Activated CD4-positive, alpha-beta memory T cell treated with anti-CD3 and anti-CD28 coated beads for 36 hours (primary cell): Measurements from ENCODE around the gene RHOB. TPM values are rescaled to one million over a fixed set of nuclear protein-coding genes. Genes with fewer than 3 reads are reported as not detected.

Experiments
- CTCF ChIA-PET: fragments of 350-600 bp; sonication (Branson Sonifier 250); formaldehyde crosslinking; loops from one replicate; lab custom pipeline; 2021; ENCODE audit warnings: antibody characterized with exemption, inconsistent platforms; lab: Charles Lee
- POLR2A ChIA-PET: fragments of 350-600 bp; sonication (Branson Sonifier 250); formaldehyde crosslinking; loops from one replicate; lab custom pipeline; 2021; ENCODE audit warnings: antibody characterized with exemption; lab: Charles Lee
- DNase-seq: peaks from one replicate; pipeline ENCODE4 v3.0.0-alpha.2; 2020
- H3K27ac Mint-ChIP-seq: one replicate; pipeline ENCODE4 v1.8.0; 2021; ENCODE audit warnings: mixed read lengths
- H3K27me3 Mint-ChIP-seq: one replicate; pipeline ENCODE4 v1.8.0; 2021; ENCODE audit warnings: mixed read lengths
- H3K36me3 Mint-ChIP-seq: one replicate; pipeline ENCODE4 v1.8.0; 2021; ENCODE audit warnings: mixed read lengths
- H3K4me1 Mint-ChIP-seq: one replicate; pipeline ENCODE4 v1.8.0; 2021; ENCODE audit warnings: low read depth, mixed read lengths
- H3K4me3 Mint-ChIP-seq: one replicate; pipeline ENCODE4 v1.8.0; 2021; ENCODE audit warnings: mild to moderate bottlenecking, mixed read lengths
- H3K9me3 Mint-ChIP-seq: one replicate; pipeline ENCODE4 v1.8.0; 2021; ENCODE audit warnings: mixed read lengths
- intact Hi-C: fragments of 100-400 bp; cut with micrococcal nuclease; formaldehyde crosslinking; loops from one replicate; pipeline ENCODE4 v1.15.1; 2023
- total RNA-seq, 2 experiments: library from RNA; stranded (reverse); gene quantifications; one replicate each; pipeline ENCODE4 v1.2.3, GENCODE V29; 2021

Gene RHOB
- total RNA-seq, 2 experiments from 2014 or later: 31.6 to 33.6 TPM

GRCh38 chr2:20482725-20483124 lies 35.9 kb downstream of the RHOB start:
- Mint-ChIP-seq H3K27ac (no peak overlapping the region), H3K27me3 (peaks cover 2% of the 10 kb centered on the region), H3K4me1 (no peaks in the 10 kb centered on the region), H3K4me3 (no peak overlapping the region), H3K36me3 (no peaks in the 10 kb centered on the region), H3K9me3 (peaks cover 3% of the 10 kb centered on the region)
- POLR2A ChIA-PET: no interaction called here
- intact Hi-C loops: no loop called here
- CTCF ChIA-PET: no interaction called here
- no peak for DNase-seq

DNA sequence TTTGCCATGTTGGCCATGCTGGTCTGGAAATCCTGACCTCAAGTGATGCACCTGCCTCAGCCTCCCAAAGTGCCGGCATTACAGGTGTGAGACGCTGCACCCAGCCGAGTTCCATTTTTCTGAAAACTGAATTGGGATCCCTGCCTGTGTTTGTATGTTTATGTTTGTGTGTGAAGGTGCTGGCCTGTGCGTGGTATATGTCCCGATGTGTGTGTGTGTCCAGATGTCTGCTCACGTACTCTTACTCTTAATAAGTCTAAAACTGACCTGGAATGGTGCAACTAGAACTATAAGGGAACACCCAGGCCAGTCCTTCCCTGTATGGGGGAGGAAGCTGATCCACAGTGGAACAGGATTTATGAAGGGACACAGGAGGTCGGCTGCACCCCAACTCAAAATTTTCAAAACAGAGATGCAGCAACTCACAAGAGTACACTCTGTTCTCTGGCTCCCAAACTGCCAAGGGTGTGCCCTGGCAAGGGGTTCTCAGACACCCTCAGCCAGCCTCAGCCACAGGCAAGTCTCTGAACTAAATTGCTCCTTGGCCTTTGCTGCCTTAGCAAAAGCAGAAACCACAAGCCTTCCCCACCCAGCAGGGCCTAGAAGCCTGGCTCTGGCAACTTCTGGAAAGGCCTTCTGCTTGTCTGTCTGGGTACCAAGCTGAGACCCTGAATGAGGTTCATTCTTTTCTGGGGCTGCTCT lies 36.5 kb downstream of the RHOB start:
- no peak for DNase-seq
- no peak overlapping the region for H3K4me3 Mint-ChIP-seq
- CTCF ChIA-PET: interaction anchor here (1.5 kb wide), 1 partner anchor 15 kb away, joined by 3 read pairs; no protein-coding TSS in a partner anchor
- H3K27me3 Mint-ChIP-seq: peaks cover 2% of the 10 kb centered on the region
- POLR2A ChIA-PET: no interaction called here
- intact Hi-C loops: no loop called here
- no peaks in the 10 kb centered on the region for H3K36me3 Mint-ChIP-seq
- H3K4me1 Mint-ChIP-seq: no peaks in the 10 kb centered on the region
- no peak overlapping the region for H3K27ac Mint-ChIP-seq
- H3K9me3 Mint-ChIP-seq: peaks cover 2% of the 10 kb centered on the region

DNA sequence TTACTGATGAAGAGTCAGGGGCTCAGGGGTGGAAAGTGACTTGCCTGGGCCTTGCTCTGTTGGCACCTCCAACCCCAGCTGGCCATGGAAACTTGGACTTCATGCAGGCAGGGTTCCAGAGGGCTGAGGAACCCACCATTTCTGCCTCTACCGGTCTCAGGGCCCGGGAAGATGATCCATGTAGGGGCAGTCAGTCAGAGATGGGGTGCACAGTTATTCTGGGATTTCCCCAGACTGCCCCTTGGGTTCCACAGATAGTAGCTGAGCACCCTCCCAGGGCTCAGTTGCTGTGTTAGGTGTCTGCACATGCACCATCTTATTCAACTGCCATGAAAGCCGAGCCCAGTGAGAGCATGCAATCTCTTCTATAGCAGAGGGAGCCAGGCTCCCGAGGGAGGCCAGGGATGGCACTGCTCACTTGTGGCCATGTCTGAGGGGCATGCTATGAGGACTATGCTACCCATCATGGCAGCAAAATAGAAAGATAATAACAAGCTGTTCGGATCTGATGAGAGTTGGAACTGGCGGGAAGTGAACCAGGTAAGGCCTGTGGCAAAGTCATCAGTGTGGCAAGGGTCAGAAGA lies 37.3 kb downstream of the RHOB start:
- H3K4me1 Mint-ChIP-seq: no peaks in the 10 kb centered on the region
- H3K9me3 Mint-ChIP-seq: no peaks in the 10 kb centered on the region
- POLR2A ChIA-PET: no interaction called here
- no peak overlapping the region for H3K4me3 Mint-ChIP-seq
- DNase-seq: no peak
- H3K36me3 Mint-ChIP-seq: no peaks in the 10 kb centered on the region
- intact Hi-C loops: no loop called here
- H3K27me3 Mint-ChIP-seq: no peaks in the 10 kb centered on the region
- no peak overlapping the region for H3K27ac Mint-ChIP-seq
- CTCF ChIA-PET: interaction anchor here (1.5 kb wide), 1 partner anchor 16 kb away, joined by 3 read pairs; no protein-coding TSS in a partner anchor

GRCh38 chr2:20484810-20485611 lies 38.1 kb downstream of the RHOB start:
- intact Hi-C loops: no loop called here
- ChIA-PET POLR2A (no interaction called here), CTCF (interaction anchor here (1.0 to 1.5 kb wide), 3 partner anchors 16 to 166 kb away, joined by 3 read pairs; no protein-coding TSS in a partner anchor)
- H3K27ac Mint-ChIP-seq: no peak overlapping the region
- H3K36me3 Mint-ChIP-seq: no peaks in the 10 kb centered on the region
- no peak for DNase-seq
- no peak overlapping the region for H3K4me3 Mint-ChIP-seq
- H3K9me3 Mint-ChIP-seq: no peaks in the 10 kb centered on the region
- H3K4me1 Mint-ChIP-seq: no peaks in the 10 kb centered on the region
- H3K27me3 Mint-ChIP-seq: no peaks in the 10 kb centered on the region

DNA sequence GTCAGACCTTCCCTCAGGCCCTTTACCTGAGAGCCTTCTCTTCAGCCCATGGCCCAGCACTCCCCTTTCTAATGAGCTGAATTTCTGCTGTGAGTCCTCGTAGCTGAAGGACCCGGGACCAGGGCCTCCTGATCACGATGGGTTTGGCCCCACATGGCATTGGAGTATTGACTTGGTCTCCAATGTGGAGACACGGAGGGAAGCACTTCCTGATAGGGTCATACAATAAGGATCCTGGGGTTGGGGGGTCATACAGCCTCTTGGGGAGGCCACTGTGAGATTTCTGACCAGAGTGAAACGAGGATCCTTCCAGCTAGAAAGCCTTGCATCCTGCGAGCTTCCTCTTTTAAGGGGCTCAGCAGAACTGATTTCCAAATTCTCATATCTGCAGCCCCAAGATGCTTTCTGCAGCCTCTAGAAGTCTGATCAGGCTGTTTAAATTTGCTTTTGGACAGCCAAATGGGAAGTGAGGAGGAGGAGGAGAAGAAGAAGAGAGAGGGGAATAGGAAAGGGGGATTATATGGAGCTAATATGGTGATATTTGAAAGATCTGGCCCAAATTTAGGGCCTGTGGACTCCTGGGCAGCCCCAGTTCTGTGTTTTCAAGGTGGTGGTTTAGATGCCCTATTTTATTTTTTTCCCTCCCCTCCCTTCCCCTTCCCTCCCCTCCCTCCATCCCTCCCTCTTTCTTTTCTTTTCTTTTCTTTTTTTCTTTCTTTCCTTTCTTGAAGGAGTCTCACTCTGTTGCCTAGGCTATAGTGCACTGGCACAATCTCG lies 38.9 kb downstream of the RHOB start:
- ChIA-PET POLR2A (no interaction called here), CTCF (interaction anchor here (1.0 to 1.3 kb wide), 2 partner anchors 157 to 166 kb away, joined by 3 read pairs; no protein-coding TSS in a partner anchor)
- DNase-seq: no peak
- Mint-ChIP-seq H3K36me3 (no peaks in the 10 kb centered on the region), H3K9me3 (no peaks in the 10 kb centered on the region), H3K4me3 (no peak overlapping the region), H3K4me1 (no peaks in the 10 kb centered on the region), H3K27me3 (no peaks in the 10 kb centered on the region), H3K27ac (no peak overlapping the region)
- intact Hi-C loops: no loop called here

- Mint-ChIP-seq H3K36me3 (no peaks in the 10 kb centered on the region), H3K27me3 (no peaks in the 10 kb centered on the region), H3K9me3 (no peaks in the 10 kb centered on the region), H3K27ac (no peak overlapping the region), H3K4me1 (no peaks in the 10 kb centered on the region), H3K4me3 (no peak overlapping the region)
- DNase-seq: no peak
- intact Hi-C loops: no loop called here
- CTCF ChIA-PET: interaction anchor here (1.3 kb wide), 1 partner anchor 165 kb away, joined by 3 read pairs; no protein-coding TSS in a partner anchor
- POLR2A ChIA-PET: no interaction called here
Observed at GRCh38 chr2:20486571-20486970, 39.7 kb downstream of the RHOB start.

- no peaks in the 10 kb centered on the region for H3K27me3 Mint-ChIP-seq
- no peak overlapping the region for H3K4me3 Mint-ChIP-seq
- no peak for DNase-seq
- H3K9me3 Mint-ChIP-seq: no peaks in the 10 kb centered on the region
- intact Hi-C loops: no loop called here
- POLR2A ChIA-PET: no interaction called here
- H3K27ac Mint-ChIP-seq: no peak overlapping the region
- H3K4me1 Mint-ChIP-seq: no peaks in the 10 kb centered on the region
- CTCF ChIA-PET: no interaction called here
- H3K36me3 Mint-ChIP-seq: no peaks in the 10 kb centered on the region
Observed at GRCh38 chr2:20487030-20487391, 40.1 kb downstream of the RHOB start.

- Mint-ChIP-seq H3K36me3 (no peaks in the 10 kb centered on the region), H3K9me3 (no peaks in the 10 kb centered on the region), H3K27ac (no peak overlapping the region), H3K4me3 (no peak overlapping the region), H3K27me3 (no peaks in the 10 kb centered on the region), H3K4me1 (no peaks in the 10 kb centered on the region)
- intact Hi-C loops: no loop called here
- DNase-seq: no peak
- POLR2A ChIA-PET: no interaction called here
- CTCF ChIA-PET: no interaction called here
Observed at GRCh38 chr2:20487392-20488174, 40.7 kb downstream of the RHOB start.

DNA sequence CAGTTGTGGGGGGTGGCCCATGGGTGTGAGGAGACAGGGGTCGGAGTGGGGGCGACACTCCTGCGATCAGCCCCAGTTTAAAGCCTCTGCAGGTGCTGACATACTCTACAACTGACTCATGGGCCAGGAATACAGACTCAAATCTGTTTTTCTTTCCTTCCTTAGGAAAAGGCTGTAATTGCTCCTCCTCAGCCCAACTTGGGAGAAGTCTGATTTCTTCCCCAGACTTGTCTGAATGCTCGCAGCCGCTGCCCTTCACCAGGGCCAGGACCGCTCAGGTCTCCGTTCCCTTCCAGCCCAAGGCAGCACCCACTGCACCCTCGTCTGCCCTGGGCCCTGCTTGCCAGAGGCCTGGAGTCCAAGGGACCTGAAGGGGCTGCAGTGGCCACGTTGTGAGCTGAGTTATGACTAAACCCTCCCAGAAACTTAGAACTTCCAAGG lies 41.3 kb downstream of the RHOB start:
- CTCF ChIA-PET: no interaction called here
- intact Hi-C loops: no loop called here
- POLR2A ChIA-PET: no interaction called here
- Mint-ChIP-seq H3K36me3 (no peaks in the 10 kb centered on the region), H3K9me3 (no peaks in the 10 kb centered on the region), H3K4me1 (no peaks in the 10 kb centered on the region), H3K27ac (no peak overlapping the region), H3K27me3 (no peaks in the 10 kb centered on the region), H3K4me3 (no peak overlapping the region)
- no peak for DNase-seq

GRCh38 chr2:20488782-20489181 lies 41.9 kb downstream of the RHOB start:
- H3K27ac Mint-ChIP-seq: no peak overlapping the region
- no peak for DNase-seq
- no peaks in the 10 kb centered on the region for H3K9me3 Mint-ChIP-seq
- H3K27me3 Mint-ChIP-seq: no peaks in the 10 kb centered on the region
- intact Hi-C loops: no loop called here
- ChIA-PET CTCF (no interaction called here), POLR2A (no interaction called here)
- no peaks in the 10 kb centered on the region for H3K36me3 Mint-ChIP-seq
- H3K4me3 Mint-ChIP-seq: no peak overlapping the region
- H3K4me1 Mint-ChIP-seq: no peaks in the 10 kb centered on the region
